Ureter (tissue), 1 donor: Measurements from ENCODE around the gene SNX2. TPM values are rescaled to one million over a fixed set of nuclear protein-coding genes. Genes with fewer than 3 reads are reported as not detected.

Experiments
- DNase-seq: peaks from one replicate; pipeline ENCODE4 v3.0.0-alpha.2; 2020; ENCODE audit warnings: low spot score
- total RNA-seq: library from RNA; stranded (reverse); gene quantifications from one replicate; pipeline ENCODE4 v1.2.4, GENCODE V29; 2023
- donor health status: DM: yes; HTN: yes; CAD: no.

The SNX2 gene
- total RNA-seq, 1 donor from 2014 or later: 89.6 TPM

- no peak for DNase-seq
These were observed 2.4 kb upstream of the SNX2 start for GRCh38 chr5:122772446-122772845.

- DNase-seq: no peak
These were observed 1.3 kb upstream of the SNX2 start for GRCh38 chr5:122773619-122774018.

GRCh38 chr5:122774519-122774860 lies 390 bp upstream of the SNX2 start:
- DNase-seq: no peak

- no peak for DNase-seq
These were observed 966 bp downstream of the SNX2 start for GRCh38 chr5:122775550-122776542.

- no peak for DNase-seq
These were observed 3.3 kb downstream of the SNX2 start for GRCh38 chr5:122778157-122778556.

GRCh38 chr5:122779451-122779850 lies 4.6 kb downstream of the SNX2 start:
- no peak for DNase-seq

- no peak for DNase-seq
These were observed 5.4 kb downstream of the SNX2 start for GRCh38 chr5:122780296-122780695.

GRCh38 chr5:122781465-122781864 lies 6.6 kb downstream of the SNX2 start:
- no peak for DNase-seq

- DNase-seq: no peak
These were observed 10.4 kb downstream of the SNX2 start for GRCh38 chr5:122785294-122785693.

GRCh38 chr5:122788371-122788770 lies 13.5 kb downstream of the SNX2 start:
- DNase-seq: no peak

- no peak for DNase-seq
These were observed 14.1 kb downstream of the SNX2 start for GRCh38 chr5:122788996-122789395.

GRCh38 chr5:122789461-122790171 lies 14.7 kb downstream of the SNX2 start:
- DNase-seq: no peak

GRCh38 chr5:122790354-122791103 lies 15.6 kb downstream of the SNX2 start:
- DNase-seq: no peak

GRCh38 chr5:122805481-122805880 lies 30.6 kb downstream of the SNX2 start:
- DNase-seq: no peak

- no peak for DNase-seq
These were observed 35.5 kb downstream of the SNX2 start for GRCh38 chr5:122810405-122810804.

- no peak for DNase-seq
These were observed 40.4 kb downstream of the SNX2 start for GRCh38 chr5:122815218-122815767.

- no peak for DNase-seq
These were observed 41.9 kb downstream of the SNX2 start for GRCh38 chr5:122816756-122817155.

- no peak for DNase-seq
These were observed 57.1 kb downstream of the SNX2 start for GRCh38 chr5:122831984-122832383.

GRCh38 chr5:122835681-122836080 lies 60.8 kb downstream of the SNX2 start:
- no peak for DNase-seq

GRCh38 chr5:122836947-122837346 lies 62.1 kb downstream of the SNX2 start:
- DNase-seq: no peak

- no peak for DNase-seq
These were observed 64.9 kb downstream of the SNX2 start for GRCh38 chr5:122839731-122840130.

- DNase-seq: no peak
These were observed 67.2 kb downstream of the SNX2 start for GRCh38 chr5:122842016-122842580.
